Fibroblast of pulmonary artery (primary cell): ENCODE results near the gene DENND4B.

ENCODE experiments used
- DNase-seq: peaks from one replicate; pipeline ENCODE4 v3.0.0-alpha.2; 2010; ENCODE audit warnings: low read depth
- H3K4me3 ChIP-seq: replicated peaks from 2 replicates; pipeline ENCODE4 v1.5.1; 2011; ENCODE audit warnings: low read depth, mild to moderate bottlenecking, control low read depth, low read length, moderate library complexity
- CTCF ChIP-seq: IDR thresholded peaks from 2 replicates; pipeline ENCODE4 v1.5.1; 2011; ENCODE audit warnings: mild to moderate bottlenecking, control low read depth, low read length, inconsistent platforms; ENCODE audit errors: missing control alignments

Gene DENND4B

DNA sequence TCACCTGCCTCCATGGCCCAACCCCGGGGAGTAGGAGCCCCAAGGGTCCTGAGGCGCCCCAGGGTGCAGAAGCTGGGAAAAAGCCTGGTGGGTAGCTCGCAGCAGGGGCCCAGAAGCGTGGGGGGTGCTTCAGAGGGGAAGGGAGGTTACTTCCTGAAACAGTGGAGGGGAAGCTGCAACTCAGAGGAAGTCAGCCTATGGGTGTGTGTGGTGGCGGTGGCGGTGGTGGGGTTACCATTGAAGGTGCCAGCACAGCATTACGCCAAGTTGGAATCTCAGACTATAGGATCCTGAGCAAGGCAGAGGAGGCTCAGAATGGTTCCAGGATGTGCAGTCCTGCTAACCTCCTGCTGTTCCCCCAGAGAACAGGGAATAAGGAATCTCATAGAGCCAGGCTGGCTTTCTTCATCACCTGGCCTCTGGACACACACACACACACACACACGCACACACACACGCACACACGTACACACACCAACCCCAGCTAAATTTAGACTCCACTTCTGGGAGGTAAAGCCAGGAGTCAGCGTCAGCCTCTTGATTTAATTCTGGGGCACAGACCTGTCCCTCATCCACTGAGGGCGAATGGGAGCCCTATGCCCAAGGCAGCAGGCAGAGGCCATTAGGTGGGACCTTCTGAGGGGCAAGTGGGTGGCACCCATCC lies 1.3 kb downstream of the DENND4B start:
- peak overlapping the region; percentile 75 for H3K4me3 ChIP-seq
- peak; percentile 63 for DNase-seq
- no peak for TF ChIP-seq CTCF

DNA sequence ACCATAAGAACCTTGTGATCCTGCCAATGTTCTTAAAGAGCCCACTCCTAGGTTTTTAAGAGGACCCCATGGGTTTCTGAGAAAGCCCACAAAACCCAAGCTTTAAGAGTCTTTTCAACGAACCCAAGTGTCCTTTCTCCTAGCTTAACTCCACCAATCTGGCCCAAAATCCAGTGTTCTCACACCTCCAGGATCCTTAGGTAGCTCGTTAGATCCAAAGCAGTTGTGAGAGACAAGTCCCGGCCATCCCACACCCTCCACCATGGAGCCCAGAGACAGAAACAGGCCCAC lies 1.7 kb downstream of the DENND4B start:
- peak overlapping the region; percentile 75 for H3K4me3 ChIP-seq
- no peak for DNase-seq
- TF ChIP-seq CTCF, result no peak

- no peak overlapping the region for H3K4me3 ChIP-seq
- TF ChIP-seq CTCF, result no peak
- no peak for DNase-seq
Observed at GRCh38 chr1:153944005-153944826, 2.3 kb downstream of the DENND4B start.

DNA sequence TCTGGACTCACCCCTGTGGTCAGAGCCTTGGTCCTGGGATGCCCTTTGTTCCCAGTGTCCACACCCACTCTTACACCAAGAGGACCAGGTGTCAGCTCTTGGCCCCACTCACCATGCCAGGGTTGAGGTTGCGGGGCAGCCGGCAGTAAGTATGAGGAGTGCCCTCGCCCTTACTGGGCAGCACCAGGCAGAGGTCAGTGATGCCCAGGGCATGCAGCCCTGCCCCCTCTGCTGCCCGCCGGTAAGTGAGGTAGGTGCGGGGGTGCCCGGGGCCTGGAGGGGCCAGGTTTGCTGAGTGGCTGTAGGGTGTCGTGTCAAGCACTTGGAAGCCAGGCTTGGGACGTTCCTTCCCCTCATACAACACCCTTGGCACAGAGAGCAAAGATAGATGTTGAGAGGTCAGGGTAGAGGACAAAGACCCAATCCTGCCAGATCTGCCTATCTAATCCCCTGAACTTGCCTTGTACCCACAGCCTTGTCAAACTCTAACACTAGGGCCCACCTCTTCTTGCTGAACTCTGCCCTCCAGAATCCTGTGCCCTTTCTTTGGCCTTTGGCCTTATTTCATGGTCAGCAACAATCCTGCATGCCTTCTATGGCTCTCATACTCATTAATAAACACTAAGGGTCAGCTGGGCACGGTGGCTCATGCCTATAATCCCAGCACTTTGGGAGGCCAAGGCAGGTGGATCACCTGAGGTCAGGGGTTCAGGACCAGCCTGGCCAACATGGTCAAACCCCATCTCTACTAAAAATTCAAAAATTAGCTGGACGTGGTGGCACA lies 3.6 kb downstream of the DENND4B start:
- H3K4me3 ChIP-seq, result no peak overlapping the region
- DNase-seq, result no peak
- TF ChIP-seq CTCF, result no peak

- no peak for DNase-seq
- no peak overlapping the region for H3K4me3 ChIP-seq
- TF ChIP-seq CTCF, result no peak
Observed at GRCh38 chr1:153941826-153942725, 4.4 kb downstream of the DENND4B start.

DNA sequence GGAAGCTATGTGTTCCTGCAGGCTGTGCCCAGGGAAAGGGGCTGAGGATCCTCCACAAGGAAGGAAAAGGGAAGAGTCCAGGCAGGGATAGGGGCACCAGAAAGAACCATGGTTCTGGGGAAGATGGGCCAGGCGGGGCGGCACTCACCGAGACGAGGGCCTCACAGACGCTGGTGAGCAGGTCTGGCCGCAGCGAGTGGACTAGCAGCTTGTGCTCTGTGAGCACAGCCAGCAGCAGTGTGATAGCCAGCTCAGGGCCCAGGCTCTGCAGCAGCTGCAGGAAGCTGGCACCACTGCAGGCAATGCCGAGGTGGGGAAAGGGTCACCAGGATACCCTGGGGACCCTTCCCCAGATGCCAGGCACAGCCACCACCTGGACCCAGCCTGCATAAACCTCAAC lies 5.8 kb downstream of the DENND4B start:
- DNase-seq, result no peak
- TF ChIP-seq CTCF, result no peak
- no peak overlapping the region for H3K4me3 ChIP-seq
